ENCODE measurements around the gene CYP4F8.

Gene CYP4F8

GRCh38 chr19:15634105-15634504 is 19.1 kb downstream of the CYP4F8 start:
- H3K4me1 ChIP-seq (ENCODE audit: control insufficient read depth, insufficient read depth, low read length, unreplicated experiment): no peaks in the 10 kb centered on the region
- H3K27ac ChIP-seq (ENCODE audit: low read depth, low read length): no peak overlapping the region
- no peaks in the 10 kb centered on the region for H3K36me3 ChIP-seq (ENCODE audit: insufficient read depth, low read length)
- no peak overlapping the region for H2AFZ ChIP-seq (ENCODE audit: low read length, unreplicated experiment)
- 0 out of 2 replicates have a peak, but pooled peaks cover 6% of the 10 kb centered on the region for H3K27me3 ChIP-seq (ENCODE audit: insufficient read depth, low read length)
- no peaks in the 10 kb centered on the region for H3K79me2 ChIP-seq (ENCODE audit: control insufficient read depth, insufficient read depth, low read length, unreplicated experiment)
- no peak overlapping the region for H3K4me3 ChIP-seq (ENCODE audit: low read depth, low read length)

- Histone ChIP-seq H3K4me1 (ENCODE audit: control insufficient read depth, insufficient read depth, low read length, unreplicated experiment) (no peaks in the 10 kb centered on the region), H3K36me3 (ENCODE audit: insufficient read depth, low read length) (no peaks in the 10 kb centered on the region), H3K4me3 (ENCODE audit: low read depth, low read length) (no peak overlapping the region), H3K79me2 (ENCODE audit: control insufficient read depth, insufficient read depth, low read length, unreplicated experiment) (no peaks in the 10 kb centered on the region), H2AFZ (ENCODE audit: low read length, unreplicated experiment) (no peak overlapping the region), H3K27ac (ENCODE audit: low read depth, low read length) (no peak overlapping the region), H3K27me3 (ENCODE audit: insufficient read depth, low read length) (0 out of 2 replicates have a peak, but pooled peaks cover 6% of the 10 kb centered on the region)
These were observed 20.2 kb downstream of the CYP4F8 start for GRCh38 chr19:15635016-15635805.

- H3K4me3 ChIP-seq (ENCODE audit: low read depth, low read length): no peak overlapping the region
- no peaks in the 10 kb centered on the region for H3K4me1 ChIP-seq (ENCODE audit: control insufficient read depth, insufficient read depth, low read length, unreplicated experiment)
- H3K36me3 ChIP-seq (ENCODE audit: insufficient read depth, low read length): no peaks in the 10 kb centered on the region
- 0 out of 2 replicates have a peak, but pooled peaks cover 6% of the 10 kb centered on the region for H3K27me3 ChIP-seq (ENCODE audit: insufficient read depth, low read length)
- no peak overlapping the region for H2AFZ ChIP-seq (ENCODE audit: low read length, unreplicated experiment)
- no peaks in the 10 kb centered on the region for H3K79me2 ChIP-seq (ENCODE audit: control insufficient read depth, insufficient read depth, low read length, unreplicated experiment)
- no peak overlapping the region for H3K27ac ChIP-seq (ENCODE audit: low read depth, low read length)
These were observed 21.0 kb downstream of the CYP4F8 start for GRCh38 chr19:15636026-15636425.

- Histone ChIP-seq H2AFZ (ENCODE audit: low read length, unreplicated experiment) (no peak overlapping the region), H3K27ac (ENCODE audit: low read depth, low read length) (no peak overlapping the region), H3K36me3 (ENCODE audit: insufficient read depth, low read length) (no peaks in the 10 kb centered on the region), H3K27me3 (ENCODE audit: insufficient read depth, low read length) (0 out of 2 replicates have a peak, but pooled peaks cover 2% of the 10 kb centered on the region), H3K4me1 (ENCODE audit: control insufficient read depth, insufficient read depth, low read length, unreplicated experiment) (no peaks in the 10 kb centered on the region), H3K79me2 (ENCODE audit: control insufficient read depth, insufficient read depth, low read length, unreplicated experiment) (no peaks in the 10 kb centered on the region), H3K4me3 (ENCODE audit: low read depth, low read length) (no peak overlapping the region)
These were observed 24.6 kb downstream of the CYP4F8 start for GRCh38 chr19:15639596-15639995.

- no peaks in the 10 kb centered on the region for H3K27me3 ChIP-seq (ENCODE audit: insufficient read depth, low read length)
- no peak within 1 kb of the TSS for H3K4me3 ChIP-seq (ENCODE audit: low read depth, low read length)
- no peaks in the 10 kb centered on the region for H3K36me3 ChIP-seq (ENCODE audit: insufficient read depth, low read length)
- H3K27ac ChIP-seq (ENCODE audit: low read depth, low read length): no peak within 1 kb of the TSS
- H2AFZ ChIP-seq (ENCODE audit: low read length, unreplicated experiment): no peak within 1 kb of the TSS
- no peaks in the 10 kb centered on the region for H3K79me2 ChIP-seq (ENCODE audit: control insufficient read depth, insufficient read depth, low read length, unreplicated experiment)
- H3K4me1 ChIP-seq (ENCODE audit: control insufficient read depth, insufficient read depth, low read length, unreplicated experiment): no peaks in the 10 kb centered on the region
These were observed 25.4 kb downstream of the CYP4F8 start, which contains the start of gene CYP4F3 for GRCh38 chr19:15640294-15640903. TSS of gene CYP4F3 (plus strand) at chr19:15640897. CDS start at chr19:15641416, 519 bp downstream.

GRCh38 chr19:15640904-15641597 is 26.0 kb downstream of the CYP4F8 start:
- Histone ChIP-seq H3K79me2 (ENCODE audit: control insufficient read depth, insufficient read depth, low read length, unreplicated experiment) (no peaks in the 10 kb centered on the region), H3K36me3 (ENCODE audit: insufficient read depth, low read length) (no peaks in the 10 kb centered on the region), H3K27me3 (ENCODE audit: insufficient read depth, low read length) (no peaks in the 10 kb centered on the region), H2AFZ (ENCODE audit: low read length, unreplicated experiment) (no peak overlapping the region), H3K4me3 (ENCODE audit: low read depth, low read length) (no peak overlapping the region), H3K27ac (ENCODE audit: low read depth, low read length) (no peak overlapping the region), H3K4me1 (ENCODE audit: control insufficient read depth, insufficient read depth, low read length, unreplicated experiment) (no peaks in the 10 kb centered on the region)

- H2AFZ ChIP-seq (ENCODE audit: low read length, unreplicated experiment): no peak overlapping the region
- H3K36me3 ChIP-seq (ENCODE audit: insufficient read depth, low read length): no peaks in the 10 kb centered on the region
- H3K27me3 ChIP-seq (ENCODE audit: insufficient read depth, low read length): no peaks in the 10 kb centered on the region
- no peak overlapping the region for H3K27ac ChIP-seq (ENCODE audit: low read depth, low read length)
- no peaks in the 10 kb centered on the region for H3K4me1 ChIP-seq (ENCODE audit: control insufficient read depth, insufficient read depth, low read length, unreplicated experiment)
- H3K4me3 ChIP-seq (ENCODE audit: low read depth, low read length): no peak overlapping the region
- H3K79me2 ChIP-seq (ENCODE audit: control insufficient read depth, insufficient read depth, low read length, unreplicated experiment): no peaks in the 10 kb centered on the region
These were observed 27.0 kb downstream of the CYP4F8 start for GRCh38 chr19:15641901-15642491.

GRCh38 chr19:15642807-15643206 is 27.8 kb downstream of the CYP4F8 start:
- H3K4me3 ChIP-seq (ENCODE audit: low read depth, low read length): no peak overlapping the region
- H3K27ac ChIP-seq (ENCODE audit: low read depth, low read length): no peak overlapping the region
- H3K36me3 ChIP-seq (ENCODE audit: insufficient read depth, low read length): no peaks in the 10 kb centered on the region
- H3K27me3 ChIP-seq (ENCODE audit: insufficient read depth, low read length): no peaks in the 10 kb centered on the region
- H3K4me1 ChIP-seq (ENCODE audit: control insufficient read depth, insufficient read depth, low read length, unreplicated experiment): no peaks in the 10 kb centered on the region
- H3K79me2 ChIP-seq (ENCODE audit: control insufficient read depth, insufficient read depth, low read length, unreplicated experiment): no peaks in the 10 kb centered on the region
- H2AFZ ChIP-seq (ENCODE audit: low read length, unreplicated experiment): no peak overlapping the region

- no peaks in the 10 kb centered on the region for H3K36me3 ChIP-seq (ENCODE audit: insufficient read depth, low read length)
- no peak overlapping the region for H3K4me3 ChIP-seq (ENCODE audit: low read depth, low read length)
- no peaks in the 10 kb centered on the region for H3K27me3 ChIP-seq (ENCODE audit: insufficient read depth, low read length)
- H3K79me2 ChIP-seq (ENCODE audit: control insufficient read depth, insufficient read depth, low read length, unreplicated experiment): no peaks in the 10 kb centered on the region
- no peaks in the 10 kb centered on the region for H3K4me1 ChIP-seq (ENCODE audit: control insufficient read depth, insufficient read depth, low read length, unreplicated experiment)
- H3K27ac ChIP-seq (ENCODE audit: low read depth, low read length): no peak overlapping the region
- no peak overlapping the region for H2AFZ ChIP-seq (ENCODE audit: low read length, unreplicated experiment)
These were observed 28.4 kb downstream of the CYP4F8 start for GRCh38 chr19:15643387-15643786.

GRCh38 chr19:15644066-15644741 is 29.2 kb downstream of the CYP4F8 start:
- Histone ChIP-seq H3K4me3 (ENCODE audit: low read depth, low read length) (no peak overlapping the region), H3K36me3 (ENCODE audit: insufficient read depth, low read length) (no peaks in the 10 kb centered on the region), H3K79me2 (ENCODE audit: control insufficient read depth, insufficient read depth, low read length, unreplicated experiment) (no peaks in the 10 kb centered on the region), H3K27me3 (ENCODE audit: insufficient read depth, low read length) (no peaks in the 10 kb centered on the region), H3K27ac (ENCODE audit: low read depth, low read length) (no peak overlapping the region), H3K4me1 (ENCODE audit: control insufficient read depth, insufficient read depth, low read length, unreplicated experiment) (no peaks in the 10 kb centered on the region), H2AFZ (ENCODE audit: low read length, unreplicated experiment) (no peak overlapping the region)

Data from ACC112 (cell line).